IPS-18a (cell line): ENCODE measurements around the gene GRM7.

Experiments used
- H3K27ac ChIP-seq: one replicate; pipeline ENCODE4 v1.5.1; 2013; ENCODE audit warnings: low read length
- H3K27me3 ChIP-seq: one replicate; pipeline ENCODE4 v1.6.1; 2013; ENCODE audit warnings: mild to moderate bottlenecking, low read length; ENCODE audit not compliant: control insufficient read depth, insufficient read depth
- H3K36me3 ChIP-seq: one replicate; pipeline ENCODE4 v1.6.1; 2013; ENCODE audit warnings: low read depth, low read length; ENCODE audit not compliant: control insufficient read depth
- H3K4me1 ChIP-seq: one replicate; pipeline ENCODE4 v1.6.1; 2013; ENCODE audit warnings: low read depth, low read length; ENCODE audit not compliant: control insufficient read depth
- H3K4me3 ChIP-seq: one replicate; pipeline ENCODE4 v1.5.1; 2013; ENCODE audit warnings: low read length
- H3K9ac ChIP-seq: one replicate; pipeline ENCODE4 v1.6.1; 2013; ENCODE audit warnings: mild to moderate bottlenecking, low read length, moderate library complexity
- H3K9me3 ChIP-seq: one replicate; pipeline ENCODE4 v1.6.1; 2013; ENCODE audit warnings: low read depth, low read length; ENCODE audit not compliant: control insufficient read depth

GRM7 gene

DNA sequence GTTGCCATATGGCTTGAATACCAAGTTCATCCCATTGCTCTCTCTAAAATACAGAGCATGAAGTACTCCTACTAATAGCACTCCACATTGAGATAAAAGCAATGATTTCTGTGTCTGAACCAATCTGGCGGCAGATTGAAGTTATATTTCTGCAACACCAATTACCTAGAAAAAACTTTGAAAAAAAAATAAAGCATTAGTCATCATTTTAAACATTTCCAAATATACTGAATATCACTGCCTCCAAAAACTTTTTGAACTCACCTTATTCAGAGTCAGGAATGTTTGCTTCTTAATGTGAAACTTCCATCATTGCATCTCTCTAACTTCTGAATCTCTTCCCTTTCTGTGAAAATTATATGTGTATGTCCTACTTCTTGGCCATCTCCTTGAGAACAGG is 540.5 kb downstream of the GRM7 start:
- no peaks in the 10 kb centered on the region for H3K27me3 ChIP-seq
- no peak overlapping the region for H3K9ac ChIP-seq
- H3K36me3 ChIP-seq = no peaks in the 10 kb centered on the region
- H3K4me1 ChIP-seq = no peaks in the 10 kb centered on the region
- no peaks in the 10 kb centered on the region for H3K9me3 ChIP-seq
- H3K4me3 ChIP-seq = no peak overlapping the region
- no peak overlapping the region for H3K27ac ChIP-seq

DNA sequence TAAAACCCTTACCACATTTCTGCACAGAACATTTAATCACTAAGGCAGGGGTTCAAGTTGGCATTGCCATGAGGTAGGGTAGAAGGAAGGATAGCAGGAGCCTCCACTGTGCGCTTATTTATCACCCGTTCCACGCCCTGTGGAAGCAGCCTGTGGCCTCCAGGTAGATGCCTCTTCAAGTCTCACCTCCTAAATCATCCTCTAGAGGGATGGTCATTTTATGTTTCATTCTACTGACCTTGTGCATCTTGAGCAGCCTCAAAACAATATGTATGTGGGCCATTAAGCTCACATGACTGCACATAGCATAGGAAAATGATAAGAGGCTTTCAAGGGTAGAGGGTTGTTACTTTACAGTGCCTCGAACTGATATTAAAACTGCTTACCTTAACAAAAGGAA is 546.2 kb downstream of the GRM7 start:
- Histone ChIP-seq H3K9ac (no peak overlapping the region), H3K4me1 (no peaks in the 10 kb centered on the region), H3K27me3 (no peaks in the 10 kb centered on the region), H3K36me3 (no peaks in the 10 kb centered on the region), H3K27ac (no peak overlapping the region), H3K9me3 (no peaks in the 10 kb centered on the region), H3K4me3 (no peak overlapping the region)

DNA sequence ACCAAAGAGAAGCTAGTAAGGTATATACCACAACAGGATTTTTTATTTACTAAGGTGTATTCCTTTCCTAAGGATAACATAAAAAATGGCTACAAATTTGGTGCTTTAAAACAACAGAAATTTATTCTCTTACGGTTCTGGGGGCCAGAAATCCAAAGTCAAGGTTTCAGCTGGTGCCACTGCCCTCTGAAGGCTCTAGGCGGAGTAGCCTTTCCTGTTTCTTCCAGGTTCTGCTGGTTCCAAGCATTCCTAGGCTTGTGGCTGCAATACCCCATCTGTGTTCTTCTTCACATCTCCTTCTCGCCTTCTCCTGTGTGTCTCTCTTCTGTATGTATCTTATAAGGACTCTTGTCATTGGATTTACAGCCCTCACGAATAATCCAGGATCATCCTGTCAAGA is 549.9 kb downstream of the GRM7 start:
- Histone ChIP-seq H3K4me1 (no peaks in the 10 kb centered on the region), H3K27me3 (no peaks in the 10 kb centered on the region), H3K9me3 (no peaks in the 10 kb centered on the region), H3K36me3 (no peaks in the 10 kb centered on the region), H3K9ac (no peak overlapping the region), H3K4me3 (no peak overlapping the region), H3K27ac (no peak overlapping the region)

DNA sequence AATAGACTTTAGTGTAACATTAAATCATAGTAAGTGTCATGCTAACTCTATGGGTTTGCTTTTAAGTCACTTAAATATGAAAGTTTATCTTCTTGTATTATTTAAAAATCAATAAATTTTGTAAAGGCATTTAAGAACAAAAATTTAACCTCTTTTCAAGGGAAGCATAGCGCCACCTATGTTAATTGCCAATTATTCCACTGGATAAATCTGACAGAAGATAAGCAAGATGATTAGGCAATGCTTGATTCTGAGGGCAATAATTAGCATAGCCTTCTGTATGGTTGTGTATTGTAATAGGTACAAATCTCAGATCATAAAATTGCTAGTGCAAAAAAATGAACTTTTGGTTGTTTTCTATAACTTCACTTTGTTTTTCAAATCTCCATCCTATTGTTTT is 560.1 kb downstream of the GRM7 start:
- H3K27ac ChIP-seq = no peak overlapping the region
- no peaks in the 10 kb centered on the region for H3K4me1 ChIP-seq
- no peaks in the 10 kb centered on the region for H3K36me3 ChIP-seq
- no peaks in the 10 kb centered on the region for H3K9me3 ChIP-seq
- H3K27me3 ChIP-seq = no peaks in the 10 kb centered on the region
- no peak overlapping the region for H3K9ac ChIP-seq
- no peak overlapping the region for H3K4me3 ChIP-seq

DNA sequence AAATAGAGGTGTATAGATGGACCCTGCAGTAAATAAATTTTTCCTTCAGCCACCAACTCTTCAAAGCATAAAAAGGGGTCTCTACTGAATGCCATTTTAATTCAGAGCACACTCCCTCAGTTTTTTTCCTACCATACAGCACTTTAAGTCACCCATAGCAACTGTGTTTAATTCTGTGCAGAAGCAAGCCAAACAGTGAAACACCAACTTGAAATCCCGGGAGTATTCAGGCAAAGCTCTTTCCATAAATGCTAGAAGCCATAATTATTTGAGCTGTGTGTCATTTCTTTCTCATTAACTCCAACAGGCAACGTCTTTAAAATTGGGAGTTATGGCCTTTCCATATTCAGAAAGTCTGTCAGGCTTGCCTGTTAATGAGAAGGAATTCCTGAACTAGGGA is 562.1 kb downstream of the GRM7 start:
- H3K36me3 ChIP-seq = no peaks in the 10 kb centered on the region
- no peaks in the 10 kb centered on the region for H3K27me3 ChIP-seq
- H3K4me3 ChIP-seq = no peak overlapping the region

DNA sequence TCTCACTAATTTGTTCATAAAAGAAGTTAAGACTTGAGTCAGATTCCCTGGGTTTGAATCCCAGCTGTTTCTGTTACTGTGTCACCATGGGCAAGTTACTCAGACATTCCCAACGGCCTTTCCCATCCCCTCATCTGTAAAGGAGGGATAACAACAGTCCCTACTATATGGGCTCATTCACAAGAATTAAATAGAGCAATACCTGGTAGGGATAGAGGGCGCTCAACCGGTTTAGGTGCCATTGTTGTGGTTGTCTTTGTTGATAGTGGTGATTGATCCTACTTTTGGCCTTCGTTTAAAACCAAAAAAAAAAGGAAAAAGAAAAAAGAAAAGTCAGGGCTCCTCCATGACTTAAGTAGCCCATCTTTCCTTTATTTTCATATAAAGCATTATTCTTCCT is 563.1 kb downstream of the GRM7 start:
- Histone ChIP-seq H3K9me3 (no peaks in the 10 kb centered on the region), H3K27me3 (no peaks in the 10 kb centered on the region), H3K4me3 (no peak overlapping the region), H3K9ac (no peak overlapping the region), H3K4me1 (no peaks in the 10 kb centered on the region), H3K36me3 (no peaks in the 10 kb centered on the region), H3K27ac (no peak overlapping the region)

More for the DNA sequence above, 562.1 kb downstream of the GRM7 start:
- Histone ChIP-seq H3K9me3 (no peaks in the 10 kb centered on the region), H3K4me1 (no peaks in the 10 kb centered on the region), H3K27ac (no peak overlapping the region), H3K9ac (no peak overlapping the region)

DNA sequence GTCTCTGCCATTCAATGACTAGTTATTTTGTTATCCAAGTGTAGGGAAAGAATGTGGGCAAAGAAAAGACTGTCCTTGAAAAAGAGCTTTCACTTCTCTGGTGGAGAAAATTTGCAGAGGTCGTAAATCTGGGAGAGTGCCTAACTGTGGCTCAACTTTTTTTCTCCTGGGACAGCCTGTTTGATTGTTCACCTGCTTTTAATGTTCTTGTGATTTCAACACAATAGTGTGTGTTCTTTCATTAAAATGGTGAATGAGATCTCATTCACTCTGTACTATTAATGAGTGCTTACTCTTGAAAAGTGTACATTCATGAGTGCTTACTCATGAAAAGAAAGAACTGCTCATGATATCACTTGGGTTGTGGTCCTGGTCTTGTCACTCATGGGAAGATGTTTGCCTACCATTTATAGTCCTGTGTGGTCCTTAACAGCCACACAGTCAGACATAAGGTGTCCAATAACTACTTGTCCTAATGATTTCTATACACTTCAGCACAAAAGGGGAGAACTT is 567.3 kb downstream of the GRM7 start:
- no peak overlapping the region for H3K27ac ChIP-seq

DNA sequence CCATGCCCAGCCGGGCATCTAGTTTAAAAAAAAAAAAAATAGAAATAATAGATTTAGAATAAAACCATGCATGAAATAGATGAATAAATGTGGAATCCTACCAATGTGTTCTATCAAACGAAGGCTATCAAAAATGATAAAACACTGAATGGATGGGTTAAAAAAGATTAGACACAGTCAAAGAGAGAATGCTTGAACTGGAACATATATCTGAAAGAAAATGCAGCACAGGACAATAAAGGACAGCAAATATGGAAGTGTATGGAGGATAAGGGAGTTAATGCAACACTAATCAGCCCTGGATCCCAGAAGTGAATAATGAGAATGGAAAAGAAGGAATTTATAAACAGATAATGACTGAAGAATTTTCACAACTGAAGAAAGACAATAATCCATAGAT is 571.7 kb downstream of the GRM7 start:
- H3K9me3 ChIP-seq = peaks cover 5% of the 10 kb centered on the region
- H3K27ac ChIP-seq = no peak overlapping the region
- no peak overlapping the region for H3K9ac ChIP-seq
- no peaks in the 10 kb centered on the region for H3K27me3 ChIP-seq
- H3K36me3 ChIP-seq = no peaks in the 10 kb centered on the region
- H3K4me1 ChIP-seq = no peaks in the 10 kb centered on the region
- H3K4me3 ChIP-seq = no peak overlapping the region

More for the DNA sequence above, 567.3 kb downstream of the GRM7 start:
- Histone ChIP-seq H3K27me3 (no peaks in the 10 kb centered on the region), H3K4me1 (no peaks in the 10 kb centered on the region), H3K4me3 (no peak overlapping the region), H3K36me3 (no peaks in the 10 kb centered on the region), H3K9me3 (peaks cover 5% of the 10 kb centered on the region), H3K9ac (no peak overlapping the region)

DNA sequence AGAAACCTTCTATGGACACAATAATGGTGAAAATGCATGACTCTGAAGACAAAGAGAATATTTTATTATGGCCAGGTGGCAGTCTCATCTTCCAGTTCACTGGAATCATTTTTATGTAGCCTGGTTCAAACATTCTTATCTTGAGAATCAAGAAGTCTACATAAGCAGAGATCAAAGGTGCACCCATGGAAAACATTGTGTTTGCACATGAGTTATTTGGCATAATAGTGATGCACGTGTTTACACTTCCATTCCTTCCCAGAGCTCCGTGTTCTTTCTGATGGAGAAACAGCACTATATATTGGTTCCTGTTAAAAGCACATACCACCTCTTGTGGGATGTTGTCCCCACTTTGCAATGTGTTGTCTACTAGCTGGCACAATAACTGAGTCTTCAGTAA is 572.2 kb downstream of the GRM7 start:
- H3K27me3 ChIP-seq = no peaks in the 10 kb centered on the region
- H3K27ac ChIP-seq = no peak overlapping the region
- no peaks in the 10 kb centered on the region for H3K4me1 ChIP-seq
- no peaks in the 10 kb centered on the region for H3K36me3 ChIP-seq
- H3K9me3 ChIP-seq = peaks cover 5% of the 10 kb centered on the region
- no peak overlapping the region for H3K4me3 ChIP-seq
- H3K9ac ChIP-seq = no peak overlapping the region

DNA sequence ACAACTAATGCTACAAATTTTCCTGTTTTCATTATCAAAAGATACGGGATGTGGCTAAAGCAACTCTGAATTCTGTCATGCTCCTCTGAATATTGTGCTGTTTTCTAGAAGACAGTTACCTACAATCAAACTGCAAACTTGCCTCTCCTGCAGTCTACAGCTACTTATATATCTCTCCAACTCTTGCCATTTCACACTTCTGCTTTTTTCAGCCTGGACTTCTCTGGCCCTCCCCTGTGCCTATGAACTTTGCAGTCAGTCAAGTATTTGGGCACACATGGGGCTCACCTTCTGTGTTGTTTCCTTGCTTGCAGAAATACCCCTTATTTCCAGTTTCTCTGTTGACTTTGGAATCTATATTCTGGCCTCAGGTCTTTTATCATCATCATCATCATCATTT is 575.6 kb downstream of the GRM7 start:
- Histone ChIP-seq H3K36me3 (no peaks in the 10 kb centered on the region), H3K27ac (no peak overlapping the region), H3K4me3 (no peak overlapping the region), H3K9ac (no peak overlapping the region), H3K27me3 (no peaks in the 10 kb centered on the region), H3K4me1 (no peaks in the 10 kb centered on the region), H3K9me3 (peaks cover 5% of the 10 kb centered on the region)

DNA sequence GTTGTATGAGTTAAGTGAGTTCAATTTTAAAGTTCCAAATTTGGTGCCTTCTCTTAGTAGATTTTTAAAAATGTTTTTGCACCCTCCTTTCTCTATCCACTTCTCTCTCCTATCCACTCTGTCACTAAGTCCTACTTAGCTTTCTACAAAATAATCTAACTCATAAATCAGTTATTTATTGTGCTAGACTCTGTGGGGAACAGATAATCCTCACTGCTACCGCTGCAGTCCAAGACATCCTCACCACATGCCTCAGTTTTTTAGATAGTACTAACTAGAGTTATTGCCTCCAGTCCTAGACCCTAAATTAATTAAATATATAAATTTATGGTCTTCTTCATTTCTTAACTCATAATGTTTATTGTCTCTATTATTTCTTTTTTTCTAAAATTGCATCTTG is 576.3 kb downstream of the GRM7 start:
- Histone ChIP-seq H3K9me3 (peaks cover 5% of the 10 kb centered on the region), H3K27ac (no peak overlapping the region), H3K4me1 (no peaks in the 10 kb centered on the region), H3K27me3 (no peaks in the 10 kb centered on the region), H3K4me3 (no peak overlapping the region), H3K9ac (no peak overlapping the region), H3K36me3 (no peaks in the 10 kb centered on the region)

DNA sequence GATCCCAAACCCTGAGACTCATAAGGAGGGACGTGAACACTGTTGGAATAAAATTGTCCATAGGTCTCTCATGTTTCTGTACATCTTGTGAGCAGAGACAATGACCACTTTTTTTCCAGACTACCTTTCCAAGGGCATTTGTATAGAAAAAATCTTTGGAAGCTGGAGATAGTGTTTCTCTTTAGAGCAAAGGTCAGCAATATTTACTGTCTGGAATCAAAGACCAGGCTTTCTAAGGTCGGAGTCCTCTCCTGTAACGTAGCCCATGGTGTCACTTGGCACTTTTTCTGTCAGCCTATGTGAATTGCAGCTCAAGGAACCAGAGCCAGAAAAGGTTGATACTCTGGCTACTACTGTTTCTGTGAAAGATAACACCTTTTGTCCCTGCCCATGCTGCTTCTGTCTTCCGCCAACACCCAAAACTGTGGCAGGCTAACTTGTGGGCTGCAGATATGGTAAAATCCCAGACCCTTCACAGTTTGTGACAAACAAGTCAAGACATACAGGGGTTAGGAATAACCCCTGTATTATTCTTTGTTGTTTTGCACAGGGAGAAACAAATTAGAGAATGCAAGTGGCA is 578.3 kb downstream of the GRM7 start:
- Histone ChIP-seq H3K36me3 (no peaks in the 10 kb centered on the region), H3K4me1 (no peaks in the 10 kb centered on the region), H3K27me3 (no peaks in the 10 kb centered on the region), H3K9me3 (no peaks in the 10 kb centered on the region), H3K9ac (no peak overlapping the region), H3K27ac (no peak overlapping the region), H3K4me3 (no peak overlapping the region)
